COLO668 (cell line): ENCODE results near the gene COL23A1.

Experiments
- DNase-seq: peaks from one replicate; lab custom pipeline; 2025; ENCODE audit not compliant: unreplicated experiment; lab: John Stamatoyannopoulos, UW

COL23A1 gene

DNA sequence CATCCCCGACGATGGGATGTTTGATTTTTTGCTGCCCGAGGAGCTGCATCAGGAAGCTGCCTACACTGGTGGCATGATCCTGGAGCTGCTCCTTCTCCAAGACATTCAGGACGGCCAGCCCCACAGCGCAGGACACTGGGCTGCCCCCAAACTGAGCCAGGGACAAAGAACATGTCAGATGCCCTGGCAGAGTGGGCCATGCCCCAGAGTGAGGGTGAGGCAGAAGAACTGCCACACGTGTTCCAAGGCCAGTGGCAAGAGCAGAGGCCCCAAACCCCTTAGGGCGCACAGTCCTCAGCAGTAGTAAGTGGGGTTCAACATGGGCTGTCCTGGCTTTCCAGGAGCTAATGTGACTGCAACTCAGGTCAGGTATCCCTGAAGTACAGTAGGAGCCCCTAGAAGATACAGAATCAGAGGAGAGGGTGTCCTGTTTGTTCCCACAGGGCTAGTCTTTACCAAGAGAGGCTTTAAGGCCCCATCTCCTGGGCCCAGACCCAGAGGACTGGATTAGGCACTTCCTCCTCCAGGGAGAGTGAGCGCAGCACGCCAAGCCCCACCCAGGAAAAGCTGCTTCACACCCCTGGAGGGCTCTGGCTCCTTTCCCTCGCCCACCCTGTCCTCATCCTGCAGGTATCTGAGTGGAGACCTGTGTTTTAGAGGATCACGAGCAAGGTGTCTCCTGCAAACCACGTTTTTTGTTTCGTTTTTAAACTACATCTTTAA is 374.8 kb downstream of the COL23A1 start:
- DNase-seq, result no peak

DNA sequence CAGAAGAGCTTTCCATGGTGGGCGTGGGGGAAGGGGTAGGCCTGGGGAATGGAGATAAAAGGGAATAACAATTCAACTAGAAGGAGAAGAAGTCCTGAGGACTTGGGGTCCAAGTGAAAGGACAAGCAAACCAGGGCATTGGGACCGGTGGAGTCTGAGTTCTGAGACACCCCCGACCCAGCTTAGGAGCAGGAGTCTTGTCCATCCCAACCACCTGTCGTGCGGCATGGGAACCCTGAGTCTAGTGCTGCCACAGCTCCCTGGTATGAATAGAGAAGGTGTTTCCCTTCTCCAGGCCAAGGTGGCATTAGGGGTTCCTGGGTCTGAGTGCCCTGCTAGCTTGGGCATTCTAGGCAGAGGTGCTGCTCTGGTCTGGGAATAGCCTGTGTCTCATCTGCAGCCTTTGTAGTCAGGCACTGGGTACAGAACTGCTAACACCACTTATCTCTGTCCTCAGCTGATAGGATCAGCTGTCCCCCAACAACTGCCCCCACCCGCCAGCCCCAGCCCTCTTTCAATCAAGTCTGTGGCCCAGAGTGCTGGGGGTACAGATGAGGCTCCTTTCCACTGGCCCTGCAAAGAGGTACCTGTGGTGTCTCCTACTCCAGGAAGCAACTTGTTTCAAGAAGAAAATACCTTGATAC is 375.9 kb downstream of the COL23A1 start:
- DNase-seq, result no peak

DNA sequence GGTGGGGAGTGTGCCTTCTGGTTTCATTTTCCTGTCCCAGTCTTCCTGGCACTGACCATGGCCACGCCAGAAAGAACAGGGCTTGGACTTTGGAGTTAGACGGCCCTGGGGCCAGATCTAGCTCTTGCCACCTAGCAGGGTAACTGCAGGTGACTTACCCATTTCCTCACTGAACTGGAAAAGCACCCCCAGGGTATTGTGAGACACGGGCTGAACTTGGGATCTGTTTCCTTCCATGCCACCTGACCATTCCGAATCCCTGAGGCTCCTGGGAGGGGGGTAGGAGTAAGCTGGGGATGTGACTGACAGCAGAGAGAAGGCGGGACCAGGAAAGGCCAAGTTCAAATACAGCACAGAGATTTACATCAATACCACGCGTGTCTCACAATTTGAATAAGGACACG is 376.4 kb downstream of the COL23A1 start:
- DNase-seq, result no peak

DNA sequence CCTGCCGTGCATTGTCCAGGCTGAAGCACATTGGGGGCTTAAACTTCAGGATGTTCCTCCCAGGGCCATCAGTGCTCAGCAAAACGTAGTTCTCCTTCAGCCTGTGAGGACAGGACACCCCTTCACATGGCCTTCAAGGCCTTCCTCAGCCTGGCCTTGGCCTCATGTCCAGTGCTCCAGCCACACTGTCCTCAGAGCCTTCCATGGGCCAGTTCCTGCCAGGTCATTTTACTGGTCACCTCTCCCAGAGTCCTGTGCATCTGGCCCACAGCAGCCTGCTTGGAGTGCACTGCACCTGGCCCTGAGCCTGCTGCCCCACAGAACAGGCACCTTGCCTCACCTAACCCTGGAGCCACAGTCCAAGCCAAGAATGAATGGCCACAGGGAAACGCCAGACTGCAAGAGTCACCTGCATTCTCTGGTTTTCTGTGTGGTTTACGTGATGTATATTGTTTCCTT is 377.2 kb downstream of the COL23A1 start:
- DNase-seq, result no peak

DNA sequence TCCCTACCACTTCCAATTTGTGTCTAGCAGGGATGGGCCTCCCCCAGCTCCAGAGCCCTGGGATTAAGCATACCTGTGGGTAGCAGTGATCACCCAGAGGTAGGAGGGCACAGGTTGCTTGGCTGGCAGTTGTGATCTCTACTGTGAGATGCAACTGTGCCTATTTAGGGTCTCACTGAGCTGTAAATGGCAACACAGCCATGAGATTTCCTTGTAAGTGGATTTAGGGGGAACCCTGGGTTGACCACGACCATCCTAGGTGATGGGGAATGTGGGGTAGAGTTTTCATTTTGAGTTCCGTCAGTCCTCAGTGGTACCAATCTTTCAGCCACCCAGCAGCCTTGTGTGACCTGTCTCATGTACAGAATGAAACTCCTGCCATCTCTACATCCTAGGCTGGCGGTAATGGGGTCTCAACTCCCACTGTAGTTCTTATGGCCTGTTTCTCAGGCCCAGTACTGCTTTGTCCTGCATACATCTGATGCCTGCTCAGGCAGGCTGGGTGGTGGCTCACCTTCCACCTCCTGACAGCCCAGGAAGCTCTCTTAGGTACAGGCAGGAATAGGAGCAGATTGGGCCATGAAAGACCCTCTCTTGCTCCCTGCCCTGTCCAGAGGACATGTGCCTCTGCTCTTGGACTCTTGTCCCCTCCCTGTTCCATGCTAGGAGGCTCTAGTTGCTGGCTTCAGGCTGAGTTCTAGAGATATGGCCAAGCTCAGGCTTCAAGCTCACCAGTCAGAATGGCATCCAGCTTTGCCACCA is 377.8 kb downstream of the COL23A1 start:
- DNase-seq, result no peak

DNA sequence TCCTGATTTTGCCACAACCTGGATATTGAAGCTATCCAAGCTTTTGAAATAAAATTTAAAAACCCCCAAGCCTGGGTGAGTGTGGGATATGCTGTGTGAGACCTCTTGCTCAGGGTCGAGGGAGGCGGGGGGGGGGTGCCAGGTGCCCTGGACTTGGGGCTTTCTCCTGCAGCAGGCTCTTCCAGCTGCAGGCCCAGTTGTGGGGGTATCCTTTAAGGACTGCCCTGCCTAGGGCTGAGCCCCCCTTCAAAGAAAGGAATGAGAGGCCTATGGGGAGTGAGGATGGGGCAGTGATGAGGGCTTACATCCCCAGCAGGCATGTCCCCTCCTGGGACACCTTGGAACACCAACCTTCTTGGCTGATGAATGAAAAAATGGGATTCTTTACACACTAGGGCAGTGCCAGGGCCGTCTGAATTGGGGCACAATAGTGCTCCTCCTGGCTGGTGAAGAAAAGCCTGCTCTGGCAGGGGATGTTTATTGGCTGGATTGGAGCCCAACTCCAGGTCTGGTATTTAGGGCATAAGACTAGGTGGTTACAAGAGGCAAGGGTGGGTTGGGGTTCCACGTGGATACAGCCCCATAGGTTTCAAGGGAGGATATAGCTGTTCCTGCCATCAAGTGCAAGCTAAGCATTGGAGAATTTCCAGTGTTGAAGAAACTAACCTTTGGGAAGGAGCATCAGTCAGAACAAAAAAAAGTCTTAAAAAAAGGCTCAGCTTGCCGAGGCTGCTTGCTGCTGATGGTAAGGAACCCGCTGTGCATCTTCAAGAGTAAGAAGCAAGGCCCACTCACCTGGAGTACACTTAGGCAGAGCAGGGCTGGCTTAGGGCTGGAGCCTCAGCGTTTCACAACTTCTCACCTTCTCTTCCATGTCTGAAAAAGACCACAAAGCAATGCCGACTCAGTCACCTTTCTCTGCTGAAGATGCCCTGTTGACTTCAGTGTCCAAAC is 378.8 kb downstream of the COL23A1 start:
- no peak for DNase-seq

DNA sequence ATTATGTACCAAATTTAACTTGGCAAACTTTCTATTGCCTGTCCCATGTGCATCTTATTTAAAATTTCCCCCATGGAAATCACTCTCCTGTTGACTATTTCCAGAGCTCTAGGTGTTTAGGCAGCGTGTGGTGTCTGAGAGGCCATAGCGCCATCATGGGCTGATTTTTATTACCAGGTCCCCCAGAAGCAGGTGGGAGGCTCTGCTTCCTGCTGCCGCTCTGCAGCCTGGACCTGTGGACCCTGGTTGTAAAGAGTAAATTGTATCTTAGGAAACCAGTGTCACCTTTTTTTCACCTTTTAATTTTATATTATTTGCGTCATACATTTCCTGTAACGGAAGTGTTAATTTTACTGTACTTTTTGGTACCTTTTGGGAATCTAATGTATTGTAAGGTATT is 379.5 kb downstream of the COL23A1 start:
- DNase-seq, result no peak

DNA sequence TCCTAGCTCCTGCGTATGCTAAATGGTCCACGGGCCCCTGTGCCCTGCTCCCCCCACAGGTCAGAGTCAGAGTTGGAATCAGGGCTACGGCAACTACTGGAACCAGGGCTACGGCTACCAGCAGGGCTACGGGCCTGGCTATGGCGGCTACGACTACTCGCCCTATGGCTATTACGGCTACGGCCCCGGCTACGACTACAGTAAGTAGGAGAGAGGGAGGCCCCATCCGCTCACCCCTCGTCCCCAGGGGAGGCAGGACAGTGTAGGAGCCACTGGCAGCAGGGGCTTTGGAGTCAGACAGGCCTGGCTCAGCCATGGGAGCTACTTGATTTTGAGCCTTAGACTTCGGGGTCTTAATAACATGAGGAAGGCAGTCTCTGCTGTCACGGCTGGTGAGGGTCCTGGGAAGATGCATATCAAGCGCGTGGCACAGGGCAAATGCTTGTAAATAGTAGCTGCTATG is 380.1 kb downstream of the COL23A1 start:
- no peak for DNase-seq

DNA sequence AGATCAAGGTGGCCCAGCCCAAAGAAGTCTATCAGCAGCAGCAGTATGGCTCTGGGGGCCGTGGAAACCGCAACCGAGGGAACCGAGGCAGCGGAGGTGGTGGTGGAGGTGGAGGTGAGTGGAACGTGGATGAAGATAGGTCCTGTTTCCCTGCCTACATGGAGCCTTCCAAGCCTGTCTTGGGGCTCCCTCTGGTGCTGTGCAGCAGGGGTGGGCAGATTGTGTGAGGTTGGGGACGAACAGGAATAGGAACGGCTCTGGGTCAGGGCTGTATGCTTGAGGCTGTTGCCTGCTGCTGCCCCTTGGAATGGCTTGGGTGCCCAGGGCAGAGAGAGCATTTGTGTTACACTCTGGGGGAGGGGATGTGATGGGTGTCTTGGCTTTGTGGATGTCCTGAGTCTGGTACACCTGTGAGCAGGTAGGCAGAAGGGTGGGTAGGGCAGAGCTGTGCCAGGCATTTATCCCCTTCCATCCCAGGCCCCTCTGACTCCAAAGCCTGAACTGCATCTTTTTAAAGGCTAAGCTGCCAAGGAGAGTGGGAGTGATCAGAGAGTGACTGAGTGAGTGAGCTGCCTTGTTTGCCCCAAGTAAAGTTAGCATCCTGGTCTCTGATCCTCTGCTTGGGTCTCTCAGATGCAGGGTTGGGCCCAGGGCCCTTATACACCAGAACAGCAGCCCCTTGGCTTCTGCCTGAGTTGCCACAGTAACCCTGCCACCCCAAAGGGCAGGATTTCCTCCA is 380.7 kb downstream of the COL23A1 start:
- DNase-seq, result no peak

DNA sequence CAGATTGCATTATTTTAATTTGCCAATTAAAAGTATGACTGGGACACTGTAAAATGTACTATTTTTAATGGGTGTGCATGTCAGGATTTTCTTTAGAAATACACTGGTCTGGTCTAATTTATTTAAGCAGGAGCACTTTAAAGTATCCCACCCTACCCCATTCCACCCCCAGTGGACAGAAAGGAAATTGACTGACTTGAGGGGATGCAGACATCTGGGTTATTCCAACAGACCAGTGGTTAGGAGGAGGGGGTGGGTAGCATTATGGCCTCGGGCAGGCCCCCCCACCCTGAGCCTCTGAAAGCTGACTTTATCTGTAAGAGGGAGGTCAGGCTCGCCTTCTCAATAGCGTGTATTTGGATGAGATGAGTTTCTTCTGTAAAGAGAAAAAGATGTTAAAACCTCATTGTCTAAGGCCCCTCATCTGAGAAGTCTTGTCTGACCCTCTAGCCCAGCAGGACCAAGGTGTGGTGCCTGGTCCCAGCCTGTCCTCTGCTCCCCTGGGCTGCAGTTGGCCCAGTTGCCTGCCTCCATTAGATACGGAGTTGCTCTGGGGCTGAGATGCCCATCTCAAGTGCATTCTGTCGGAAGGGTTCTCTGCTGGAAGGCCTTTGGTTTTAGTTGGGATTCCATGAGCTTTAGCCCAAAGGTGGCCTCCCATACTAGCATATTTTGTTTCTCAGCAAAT is 381.5 kb downstream of the COL23A1 start:
- DNase-seq, result no peak

DNA sequence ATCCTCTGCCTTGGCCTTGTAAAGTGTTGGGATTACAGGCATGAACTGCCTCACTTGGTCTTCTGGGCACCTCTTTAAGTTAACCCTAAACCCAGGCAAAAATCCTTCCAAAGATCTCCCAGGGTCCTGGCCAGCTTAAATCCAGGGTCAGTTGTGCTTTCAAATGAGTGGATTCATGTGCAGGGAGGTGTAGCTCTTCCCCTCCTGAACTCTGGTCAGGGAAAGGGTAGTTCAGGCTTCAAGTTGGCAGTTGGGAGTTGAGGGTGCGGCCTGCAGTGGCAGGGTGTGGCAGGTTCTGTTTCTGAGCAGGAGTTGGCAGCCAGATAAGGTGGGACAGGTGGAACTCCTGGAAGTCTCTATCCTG is 382.3 kb downstream of the COL23A1 start:
- DNase-seq, result no peak

DNA sequence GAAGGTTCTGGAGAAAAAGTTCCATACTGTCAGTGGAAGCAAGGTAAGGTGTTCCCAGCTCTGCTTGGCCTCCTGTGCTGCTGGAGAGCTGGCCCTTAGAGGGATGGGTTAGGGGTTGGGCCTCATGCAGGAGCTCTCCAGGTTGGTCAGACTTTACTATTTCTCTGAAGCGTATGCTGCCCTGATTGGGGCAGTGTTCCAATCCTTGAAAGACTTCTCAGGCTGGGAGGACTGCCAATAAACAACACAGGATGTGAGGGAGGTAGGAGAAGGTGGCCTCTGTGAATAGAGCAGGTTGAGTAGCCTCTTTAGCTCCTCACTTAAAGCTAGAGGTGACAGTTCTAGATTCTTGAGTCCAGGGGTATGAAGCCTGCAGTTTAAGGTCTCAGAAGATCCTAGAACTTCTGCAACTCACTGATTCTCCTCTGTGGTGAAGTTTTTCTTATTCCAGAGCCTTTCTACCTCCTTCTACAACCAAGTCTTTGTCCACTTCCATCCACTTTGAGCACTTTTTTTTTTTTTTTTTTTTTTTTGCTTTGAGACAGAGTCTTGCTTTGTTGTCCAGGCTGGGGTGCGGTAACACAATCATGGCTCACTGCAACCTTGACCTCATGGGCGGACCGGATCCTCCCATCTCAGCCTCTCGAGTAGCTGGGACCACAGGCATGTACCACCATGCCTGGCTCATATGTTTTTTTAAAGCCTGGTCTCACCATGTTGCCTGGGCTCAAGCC is 382.8 kb downstream of the COL23A1 start:
- no peak for DNase-seq

DNA sequence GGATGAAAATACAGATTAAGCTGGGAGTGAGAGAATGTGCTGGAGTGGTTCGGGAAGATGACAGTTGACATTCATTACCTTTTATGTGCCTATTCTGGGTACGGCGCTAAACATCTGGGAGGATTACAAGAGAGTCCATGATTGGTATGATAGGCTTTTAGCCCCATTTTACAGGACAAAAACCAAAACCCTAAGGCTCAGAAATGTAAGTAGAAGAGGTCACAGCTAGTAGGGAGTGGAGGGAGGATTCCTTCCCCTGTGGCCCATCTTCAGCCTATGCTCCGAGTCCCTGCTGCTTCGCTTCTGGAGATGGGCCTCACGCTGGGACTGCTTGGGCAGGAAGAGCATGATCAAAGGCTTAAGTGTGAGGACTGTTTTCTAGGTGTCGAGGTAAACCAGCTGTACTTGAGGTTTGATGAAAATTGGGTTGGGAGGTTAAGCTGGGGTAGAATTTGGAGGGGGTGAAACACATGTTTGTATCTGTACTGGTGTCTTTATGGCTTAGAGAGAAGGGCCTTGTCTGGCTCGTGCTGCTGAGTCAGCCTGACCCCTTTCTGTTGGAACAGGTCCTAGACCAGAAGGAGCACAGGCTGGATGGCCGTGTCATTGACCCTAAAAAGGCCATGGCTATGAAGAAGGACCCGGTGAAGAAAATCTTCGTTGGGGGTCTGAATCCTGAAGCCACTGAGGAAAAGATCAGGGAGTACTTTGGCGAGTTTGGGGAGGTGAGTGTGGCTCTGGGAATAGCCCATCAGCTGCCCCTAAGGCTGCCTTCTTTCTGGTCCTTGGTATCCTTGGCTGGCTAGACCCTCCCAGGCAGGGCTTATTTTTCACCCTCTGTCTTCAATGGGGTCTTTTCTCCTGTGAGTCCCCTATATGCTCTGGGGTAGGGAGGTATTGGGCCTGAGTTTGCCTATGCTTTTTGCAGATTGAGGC is 383.8 kb downstream of the COL23A1 start:
- DNase-seq, result no peak

DNA sequence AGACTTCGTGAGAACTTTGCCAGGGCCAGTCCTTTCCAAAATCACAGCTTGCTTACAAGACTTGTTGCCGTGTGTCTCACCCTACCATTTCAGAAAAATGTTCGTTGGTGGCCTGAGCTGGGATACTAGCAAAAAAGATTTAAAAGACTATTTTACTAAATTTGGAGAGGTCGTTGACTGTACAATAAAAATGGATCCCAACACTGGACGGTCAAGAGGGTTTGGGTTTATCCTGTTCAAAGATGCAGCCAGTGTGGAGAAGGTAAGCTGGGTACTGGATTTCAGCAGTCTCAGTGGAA is 384.5 kb downstream of the COL23A1 start:
- no peak for DNase-seq

DNA sequence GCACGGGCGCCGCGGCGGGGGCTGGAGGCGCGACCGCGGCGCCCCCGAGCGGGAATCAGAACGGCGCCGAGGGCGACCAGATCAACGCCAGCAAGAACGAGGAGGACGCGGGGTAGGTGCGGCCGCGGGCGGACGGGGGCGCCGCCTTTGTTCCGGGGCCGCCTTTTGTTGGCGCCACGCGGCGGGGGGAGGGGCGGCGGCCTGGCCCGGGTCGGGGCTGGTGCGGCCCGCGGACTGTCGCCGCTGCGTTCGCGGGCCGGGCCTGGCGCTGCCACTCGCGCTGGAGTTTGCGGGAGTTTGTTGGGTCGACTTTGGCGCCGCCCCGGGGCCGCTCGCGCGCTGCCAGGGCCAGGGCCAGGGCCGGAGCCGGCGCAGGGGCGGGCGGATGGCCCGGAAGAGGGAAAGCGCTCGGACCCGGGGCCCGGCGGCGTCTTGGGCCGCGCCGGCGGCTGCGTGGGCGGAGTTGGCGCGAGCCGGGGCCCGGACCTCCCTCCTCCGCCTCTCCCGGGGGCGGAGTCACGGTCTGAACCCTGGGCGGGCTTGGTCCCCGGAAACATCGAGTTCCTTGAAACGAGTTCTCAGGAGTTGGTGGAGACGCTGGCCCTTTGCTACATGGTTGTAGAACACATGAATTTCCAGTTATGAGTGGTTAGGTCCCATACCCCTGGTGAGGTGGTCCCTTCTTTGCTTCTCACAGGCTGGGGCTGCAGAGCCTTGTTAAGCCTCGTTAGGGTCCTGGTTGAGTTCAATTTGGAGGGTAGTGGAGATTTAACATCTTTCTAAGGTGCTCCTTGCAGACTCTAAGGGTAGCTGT is 385.1 kb downstream of the COL23A1 start:
- peak; percentile 76 for DNase-seq

DNA sequence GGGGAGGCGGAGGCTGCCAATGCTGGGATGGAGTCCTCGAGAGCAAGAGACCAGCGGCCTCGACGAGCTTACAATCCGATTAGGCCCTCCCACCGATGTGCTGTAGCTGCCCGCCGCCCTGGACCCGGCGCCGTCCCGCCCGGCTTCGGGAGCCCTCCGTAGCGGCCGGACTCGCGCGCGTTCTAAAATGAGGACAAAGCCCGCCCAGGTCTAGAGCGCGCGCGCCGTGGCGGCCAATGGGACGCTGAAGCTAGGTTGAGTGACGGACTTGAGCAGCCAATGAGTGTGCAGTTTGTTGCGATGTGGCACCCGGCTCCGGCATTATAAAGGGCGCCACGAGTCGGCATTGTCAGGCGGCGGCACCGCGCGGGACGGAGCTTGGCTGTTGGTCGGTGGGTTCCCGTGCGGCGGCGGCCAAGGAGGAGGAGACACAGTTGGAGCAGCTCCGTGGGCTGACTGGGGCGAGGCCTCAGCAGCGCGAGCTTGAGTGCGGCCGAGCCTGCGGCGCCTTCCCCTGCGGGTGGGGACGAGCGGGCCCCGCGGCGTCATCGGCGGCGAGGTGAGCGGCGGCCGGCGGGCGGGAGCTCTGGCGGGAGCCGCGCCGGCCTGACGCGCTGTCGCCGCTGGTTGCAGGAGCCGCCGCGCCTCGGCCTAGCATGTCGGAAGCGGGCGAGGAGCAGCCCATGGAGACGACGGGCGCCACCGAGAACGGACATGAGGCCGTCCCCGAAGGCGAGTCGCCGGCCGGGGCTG is 385.8 kb downstream of the COL23A1 start, which contains the start of gene HNRNPAB:
HNRNPAB (plus strand) TSS at position 352 of the 753 bp plus-strand sequence; CDS start at position 657, 305 bp downstream.
- peak; percentile 92 for DNase-seq
